ENCODE results near the gene CDC42SE2.
"Not testable (repeated sequence)": the region's sequence is repeated elsewhere in the genome, so short reads cannot be mapped to it uniquely, and the experiment has no call there.

CDC42SE2 gene

GRCh38 chr5:131305138-131305689 lies 41.4 kb downstream of the CDC42SE2 start:
- H3K9me2 ChIP-seq (replicated peaks; ENCODE audit: low read depth, low read length) = no peaks in the 10 kb centered on the region
- no peak overlapping the region for H3K9ac ChIP-seq (ENCODE audit: low read depth, low read length, poor library complexity, severe bottlenecking)
- no peak overlapping the region for H3K4me3 ChIP-seq (ENCODE audit: low read length, poor library complexity, severe bottlenecking)
- H3K9me3 ChIP-seq (ENCODE audit: insufficient read depth, low read depth, low read length) = no peaks in the 10 kb centered on the region
- H3K36me3 ChIP-seq (ENCODE audit: insufficient read depth, low read length) = no peaks in the 10 kb centered on the region
- H3K4me2 ChIP-seq (ENCODE audit: low read depth, low read length, poor library complexity, severe bottlenecking) = no peak overlapping the region
- H3K27me3 ChIP-seq (ENCODE audit: insufficient read depth, low read length, poor library complexity, severe bottlenecking) = no peaks in the 10 kb centered on the region
- peaks cover 29% of the 10 kb centered on the region for H4K20me1 ChIP-seq (ENCODE audit: insufficient read depth, low read length, poor library complexity, severe bottlenecking)
- no peaks in the 10 kb centered on the region for H3K4me1 ChIP-seq (ENCODE audit: insufficient read depth, low read length, poor library complexity, severe bottlenecking)
- H3K79me2 ChIP-seq (ENCODE audit: insufficient read depth, low read length) = peaks cover 52% of the 10 kb centered on the region
- no peaks in the 10 kb centered on the region for H3F3A ChIP-seq (ENCODE audit: low read depth)
- TF ChIP-seq CTCF (conservative IDR thresholded peaks at IDR 0.05; ENCODE audit: low read length) (no peak), EZH2phosphoT487 (IDR thresholded peaks at IDR 0.05; ENCODE audit: borderline replicate concordance) (no peak)
- H2AFZ ChIP-seq (ENCODE audit: low read length) = no peak overlapping the region

- Histone ChIP-seq H3K9ac (ENCODE audit: low read depth, low read length, poor library complexity, severe bottlenecking) (no peak overlapping the region), H3K4me3 (ENCODE audit: low read length, poor library complexity, severe bottlenecking) (no peak overlapping the region), H4K20me1 (ENCODE audit: insufficient read depth, low read length, poor library complexity, severe bottlenecking) (peaks cover 27% of the 10 kb centered on the region), H3K9me2 (replicated peaks; ENCODE audit: low read depth, low read length) (no peaks in the 10 kb centered on the region), H2AFZ (ENCODE audit: low read length) (no peak overlapping the region), H3K4me2 (ENCODE audit: low read depth, low read length, poor library complexity, severe bottlenecking) (no peak overlapping the region), H3F3A (ENCODE audit: low read depth) (no peaks in the 10 kb centered on the region), H3K79me2 (ENCODE audit: insufficient read depth, low read length) (peaks cover 47% of the 10 kb centered on the region), H3K36me3 (ENCODE audit: insufficient read depth, low read length) (no peaks in the 10 kb centered on the region), H3K27me3 (ENCODE audit: insufficient read depth, low read length, poor library complexity, severe bottlenecking) (no peaks in the 10 kb centered on the region), H3K4me1 (ENCODE audit: insufficient read depth, low read length, poor library complexity, severe bottlenecking) (no peaks in the 10 kb centered on the region), H3K9me3 (ENCODE audit: insufficient read depth, low read depth, low read length) (no peaks in the 10 kb centered on the region)
- TF ChIP-seq EZH2phosphoT487 (IDR thresholded peaks at IDR 0.05; ENCODE audit: borderline replicate concordance) (no peak), CTCF (conservative IDR thresholded peaks at IDR 0.05; ENCODE audit: low read length) (no peak)
Observed at GRCh38 chr5:131305906-131306305, 42.1 kb downstream of the CDC42SE2 start.

DNA sequence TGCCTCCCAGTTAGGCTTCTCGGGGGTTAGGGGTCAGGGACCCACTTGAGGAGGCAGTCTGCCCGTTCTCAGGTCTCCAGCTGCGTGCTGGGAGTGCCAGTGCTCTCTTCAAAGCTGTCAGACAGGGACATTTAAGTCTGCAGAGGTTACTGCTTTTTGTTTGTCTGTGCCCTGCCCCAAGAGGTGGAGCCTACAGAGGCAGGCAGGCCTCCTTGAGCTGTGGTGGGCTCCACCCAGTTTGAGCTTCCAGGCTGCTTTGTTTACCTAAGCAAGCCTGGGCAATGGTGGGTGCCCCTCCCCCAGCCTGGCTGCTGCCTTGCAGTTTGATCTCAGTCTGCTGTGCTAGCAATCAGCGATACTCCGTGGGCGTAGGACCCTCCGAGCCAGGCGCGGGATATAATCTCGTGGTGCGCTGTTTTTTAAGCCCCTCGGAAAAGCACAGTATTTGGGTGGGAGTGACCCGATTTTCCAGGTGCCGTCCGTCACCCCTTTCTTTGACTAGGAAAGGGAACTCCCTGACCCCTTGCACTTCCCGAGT lies 48.5 kb downstream of the CDC42SE2 start:
- H3K4me1 ChIP-seq (ENCODE audit: insufficient read depth, low read length, poor library complexity, severe bottlenecking); H3K4me2 ChIP-seq (ENCODE audit: low read depth, low read length, poor library complexity, severe bottlenecking); H3K27me3 ChIP-seq (ENCODE audit: insufficient read depth, low read length, poor library complexity, severe bottlenecking); H3K9me3 ChIP-seq (ENCODE audit: insufficient read depth, low read depth, low read length); H2AFZ ChIP-seq (ENCODE audit: low read length); H3K4me3 ChIP-seq (ENCODE audit: low read length, poor library complexity, severe bottlenecking); H3K9ac ChIP-seq (ENCODE audit: low read depth, low read length, poor library complexity, severe bottlenecking); H3K36me3 ChIP-seq (ENCODE audit: insufficient read depth, low read length); H3F3A ChIP-seq (ENCODE audit: low read depth); H3K9me2 ChIP-seq (replicated peaks; ENCODE audit: low read depth, low read length): not testable (repeated sequence)
- Histone ChIP-seq H4K20me1 (ENCODE audit: insufficient read depth, low read length, poor library complexity, severe bottlenecking) (peaks cover 28% of the 10 kb centered on the region), H3K79me2 (ENCODE audit: insufficient read depth, low read length) (peaks cover 42% of the 10 kb centered on the region)

DNA sequence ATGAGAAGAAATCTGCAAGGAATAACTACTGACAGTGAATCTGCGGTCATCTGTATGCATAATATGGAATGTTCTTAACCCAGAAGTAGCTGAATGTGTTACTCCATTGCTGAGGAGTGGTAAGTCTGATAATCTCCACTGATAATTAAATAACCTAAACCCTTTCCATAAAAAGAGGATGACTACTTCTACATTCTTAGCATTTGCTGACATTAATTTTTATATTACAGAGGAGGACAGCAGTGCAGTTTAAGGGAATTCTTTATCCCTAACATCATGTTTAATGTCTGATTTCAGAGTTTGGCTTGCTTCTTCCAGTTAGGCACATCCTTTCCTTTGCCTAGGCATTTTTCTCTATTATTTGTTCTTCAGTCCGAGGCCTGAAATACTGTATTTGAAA lies 52.2 kb downstream of the CDC42SE2 start:
- no peak overlapping the region for H3K4me2 ChIP-seq (ENCODE audit: low read depth, low read length, poor library complexity, severe bottlenecking)
- peaks cover 22% of the 10 kb centered on the region; the same call in 1 of the 2 replicates for H3K36me3 ChIP-seq (ENCODE audit: insufficient read depth, low read length)
- peaks cover 32% of the 10 kb centered on the region for H4K20me1 ChIP-seq (ENCODE audit: insufficient read depth, low read length, poor library complexity, severe bottlenecking)
- H3K9me2 ChIP-seq (replicated peaks; ENCODE audit: low read depth, low read length) = no peaks in the 10 kb centered on the region
- no peak for TF ChIP-seq EZH2phosphoT487 (IDR thresholded peaks at IDR 0.05; ENCODE audit: borderline replicate concordance)
- TF ChIP-seq CTCF (conservative IDR thresholded peaks at IDR 0.05; ENCODE audit: low read length) = no peak
- no peak overlapping the region for H2AFZ ChIP-seq (ENCODE audit: low read length)
- peaks cover 68% of the 10 kb centered on the region for H3K79me2 ChIP-seq (ENCODE audit: insufficient read depth, low read length)
- no peaks in the 10 kb centered on the region for H3K4me1 ChIP-seq (ENCODE audit: insufficient read depth, low read length, poor library complexity, severe bottlenecking)
- no peak overlapping the region for H3K9ac ChIP-seq (ENCODE audit: low read depth, low read length, poor library complexity, severe bottlenecking)
- H3K27me3 ChIP-seq (ENCODE audit: insufficient read depth, low read length, poor library complexity, severe bottlenecking) = no peaks in the 10 kb centered on the region
- H3K4me3 ChIP-seq (ENCODE audit: low read length, poor library complexity, severe bottlenecking) = no peak overlapping the region
- H3K9me3 ChIP-seq (ENCODE audit: insufficient read depth, low read depth, low read length) = no peaks in the 10 kb centered on the region
- H3F3A ChIP-seq (ENCODE audit: low read depth) = no peaks in the 10 kb centered on the region

Data from Loucy (cell line).